HepG2 (cell line): ENCODE results near the gene MIF4GD. TPM values are rescaled to one million over a fixed set of nuclear protein-coding genes. Genes with fewer than 3 reads are reported as not detected.

ENCODE experiments used
- ATAC-seq: fragments of 200-7000 bp; cut with Tn5 transposase; 3 replicates; pipeline ENCODE4 v1.9.1; 2020; ENCODE audit warnings: mild to moderate bottlenecking, moderate library complexity
- BruUV-seq: library from RNA; stranded (reverse); fragments of 400-500 nt; replicated peaks from 2 replicates; lab custom pipeline; 2021; lab: Mats Ljungman, UMichigan
- CTCF ChIA-PET: fragments of 300-600 bp; formaldehyde crosslinking; extraction: SDS; loops from one replicate; lab custom pipeline; 2021; ENCODE audit warnings: low total read pairs, inconsistent platforms, low intra/inter-chr PET ratio; lab: Yijun Ruan, JAX
- POLR2A ChIA-PET: fragments of 350-600 bp; sonication (Branson Sonifier 250); formaldehyde crosslinking; loops from one replicate; lab custom pipeline; 2020; ENCODE audit warnings: antibody characterized with exemption, inconsistent platforms; lab: Yijun Ruan, JAX
- DNase-seq: peaks from one replicate; pipeline ENCODE4 v3.0.0-alpha.2; 2015; ENCODE audit warnings: low spot score
- FAIRE-seq: peaks from 3 replicates; lab custom pipeline; 2011; peaks lifted over from hg19 to GRCh38; lab: Jason Lieb, UNC
- H2AFZ ChIP-seq: one replicate; pipeline ENCODE4 v1.6.1; 2011; ENCODE audit warnings: low read length, inconsistent platforms
- H3K27ac ChIP-seq: fragments of 300-600 bp; 3 replicates; pipeline ENCODE4 v1.8.0; 2011; ENCODE audit warnings: mixed run types, mild to moderate bottlenecking, mixed read lengths, low read length, inconsistent platforms; ENCODE audit not compliant: insufficient read depth; ENCODE audit errors: extremely low read length
- H3K27me3 ChIP-seq, 2 experiments: fragments of 200-600 bp in 1 of 2; 2 replicates in 1 of 2; 3 replicates in 1 of 2; pipeline versions ENCODE4 v1.6.0 to v1.8.0; 2011; ENCODE audit warnings: low read length in 2 of 2, mild to moderate bottlenecking in 2 of 2, moderate library complexity in 2 of 2, inconsistent platforms in 1 of 2; ENCODE audit not compliant: insufficient read depth in 2 of 2, control insufficient read depth in 1 of 2
- H3K36me3 ChIP-seq, 2 experiments: fragments of 200-600 bp in 1 of 2; replicated peaks in 1 of 2; 2 replicates in 1 of 2; 3 replicates in 1 of 2; pipeline versions ENCODE4 v1.5.1 to v1.8.0; 2011; ENCODE audit warnings: low read length in 2 of 2, inconsistent platforms in 1 of 2; ENCODE audit not compliant: insufficient read depth in 2 of 2, control insufficient read depth in 1 of 2
- H3K4me1 ChIP-seq: 2 replicates; pipeline ENCODE4 v1.5.1; 2012; ENCODE audit warnings: low read length, inconsistent platforms; ENCODE audit not compliant: insufficient read depth
- H3K4me2 ChIP-seq: 2 replicates; pipeline ENCODE4 v1.6.0; 2011; ENCODE audit warnings: low read depth, low read length, inconsistent platforms
- H3K4me3 ChIP-seq, 3 experiments: fragments of 200-600 bp in 1 of 3; sonication (generic), shearing (Covaris generic) in 1 of 3; replicated peaks in 1 of 3; 2 replicates each; pipeline ENCODE4 v1.5.1; 2011 to 2016; ENCODE audit warnings: low read length in 3 of 3, inconsistent platforms in 2 of 3, low read depth in 2 of 3, mild to moderate bottlenecking in 2 of 3, control low read depth in 1 of 3, mixed read lengths in 1 of 3; ENCODE audit not compliant: insufficient read depth in 1 of 3
- H3K79me2 ChIP-seq: one replicate; pipeline ENCODE4 v1.6.1; 2011; ENCODE audit warnings: low read length, inconsistent platforms; ENCODE audit not compliant: insufficient read depth
- H3K9ac ChIP-seq: 2 replicates; pipeline ENCODE4 v1.6.0; 2011; ENCODE audit warnings: mild to moderate bottlenecking, low read depth, low read length, inconsistent platforms; ENCODE audit not compliant: insufficient read depth
- H3K9me3 ChIP-seq: 2 replicates; pipeline ENCODE4 v1.5.1; 2012; ENCODE audit warnings: mild to moderate bottlenecking, low read length
- H4K20me1 ChIP-seq: 2 replicates; pipeline ENCODE4 v1.6.0; 2011; ENCODE audit warnings: inconsistent platforms, mild to moderate bottlenecking, low read length, moderate library complexity; ENCODE audit not compliant: insufficient read depth
- BCL3 ChIP-seq: sonication (generic); formaldehyde crosslinking; IDR thresholded peaks from 2 replicates; pipeline ENCODE4 v1.5.1; 2020; ENCODE audit warnings: mild to moderate bottlenecking, missing genetic modification reagents, moderate library complexity
- REL ChIP-seq: sonication (generic); formaldehyde crosslinking; conservative IDR thresholded peaks from 2 replicates; pipeline ENCODE4 v1.8.0; 2022; ENCODE audit warnings: mild to moderate bottlenecking, missing genetic modification reagents, moderate library complexity
- SMARCE1 ChIP-seq: fragments of 450-650 bp; IDR thresholded peaks from 2 replicates; pipeline ENCODE4 v1.6.1; 2017; ENCODE audit warnings: borderline replicate concordance
- TBX3 ChIP-seq: fragments of 450-650 bp; IDR thresholded peaks from 2 replicates; pipeline ENCODE4 v1.6.1; 2017; ENCODE audit warnings: antibody characterized with exemption, mild to moderate bottlenecking, inconsistent platforms, borderline replicate concordance
- TRAFD1 ChIP-seq: sonication (generic); formaldehyde crosslinking; IDR thresholded peaks from 2 replicates; pipeline ENCODE4 v1.5.1; 2020; ENCODE audit warnings: missing genetic modification reagents, mild to moderate bottlenecking, borderline replicate concordance
- ZNF20 ChIP-seq: sonication (generic); formaldehyde crosslinking; IDR thresholded peaks from 2 replicates; pipeline ENCODE4 v1.4.0; 2020; ENCODE audit warnings: mild to moderate bottlenecking, moderate library complexity, missing genetic modification reagents
- ZNF24 ChIP-seq: fragments of 450-650 bp; IDR thresholded peaks from 2 replicates; pipeline ENCODE4 v1.6.1; 2017; ENCODE audit warnings: antibody characterized with exemption, mild to moderate bottlenecking
- ZNF343 ChIP-seq: sonication (generic); formaldehyde crosslinking; IDR thresholded peaks from 2 replicates; pipeline ENCODE4 v1.4.0; 2020; ENCODE audit warnings: mild to moderate bottlenecking, missing genetic modification reagents
- ZNF572 ChIP-seq: sonication (generic); formaldehyde crosslinking; IDR thresholded peaks from 2 replicates; pipeline ENCODE4 v1.5.1; 2020; ENCODE audit warnings: mild to moderate bottlenecking, missing genetic modification reagents
- ZNF589 ChIP-seq: sonication (generic); formaldehyde crosslinking; conservative IDR thresholded peaks from 2 replicates; pipeline ENCODE4 v1.8.0; 2022; ENCODE audit warnings: mild to moderate bottlenecking, moderate library complexity, missing genetic modification reagents
- ZNF639 ChIP-seq: conservative IDR thresholded peaks from 2 replicates; pipeline ENCODE4 v1.6.1; 2018; ENCODE audit warnings: missing genetic modification reagents
- ZNF672 ChIP-seq: sonication (generic); formaldehyde crosslinking; IDR thresholded peaks from 2 replicates; pipeline ENCODE4 v1.8.1; 2022; ENCODE audit warnings: missing genetic modification reagents
- ZNF850 ChIP-seq: sonication (generic); formaldehyde crosslinking; conservative IDR thresholded peaks from 2 replicates; pipeline ENCODE4 v1.9.0; 2021; ENCODE audit warnings: mild to moderate bottlenecking, missing genetic modification reagents
- WGBS: methylation state at CpG from one replicate; pipeline ENCODE4 v1.1.6; 2017; ENCODE audit warnings: low lambda C conversion rate; 5-methylcytosine and 5-hydroxymethylcytosine counted together
- in situ Hi-C: cut with HindIII; loops from 2 replicates; pipeline ENCODE4 v1.10.0; 2017; ENCODE audit warnings: low pct_unique_long_range_greater_than_20kb; ENCODE audit not compliant: extremely low pct_ligation_motif_present
- intact Hi-C: fragments of 100-400 bp; cut with micrococcal nuclease; formaldehyde crosslinking; loops from one replicate; pipeline ENCODE4 v1.10.0; 2022; ENCODE audit not compliant: unreplicated experiment
- polyA plus RNA-seq, 8 experiments: library from polyadenylated mRNA; depleted of rRNA in 3 of 8; stranded (reverse) in 7 of 8; unstranded in 1 of 8; fragments of >200 nt; fragmentation: Illumina TruSeq in 4 of 8; extraction: Trizol in 4 of 8; gene quantifications; 2 replicates each; pipeline versions ENCODE4 v1.2.1 to v1.2.3, GENCODE V29; 2011 to 2016; ENCODE audit warnings: low read depth in 4 of 8, missing spikeins in 1 of 8, mixed read lengths in 1 of 8; ENCODE audit not compliant: insufficient read depth in 1 of 8
- total RNA-seq, 5 experiments: library from RNA; depleted of rRNA; stranded (reverse); fragments of >200 nt; fragmentation: Illumina TruSeq; extraction: Trizol; gene quantifications; 2 replicates each; pipeline ENCODE4 v1.2.3, GENCODE V29; 2016; ENCODE audit warnings: low read depth in 1 of 5

Gene MIF4GD
- total and polyA plus RNA-seq, 2 of the 13 experiments (the other 11 are each of a cell fraction or from before 2014, with no cell fraction given): 14.0 to 28.0 TPM

DNA sequence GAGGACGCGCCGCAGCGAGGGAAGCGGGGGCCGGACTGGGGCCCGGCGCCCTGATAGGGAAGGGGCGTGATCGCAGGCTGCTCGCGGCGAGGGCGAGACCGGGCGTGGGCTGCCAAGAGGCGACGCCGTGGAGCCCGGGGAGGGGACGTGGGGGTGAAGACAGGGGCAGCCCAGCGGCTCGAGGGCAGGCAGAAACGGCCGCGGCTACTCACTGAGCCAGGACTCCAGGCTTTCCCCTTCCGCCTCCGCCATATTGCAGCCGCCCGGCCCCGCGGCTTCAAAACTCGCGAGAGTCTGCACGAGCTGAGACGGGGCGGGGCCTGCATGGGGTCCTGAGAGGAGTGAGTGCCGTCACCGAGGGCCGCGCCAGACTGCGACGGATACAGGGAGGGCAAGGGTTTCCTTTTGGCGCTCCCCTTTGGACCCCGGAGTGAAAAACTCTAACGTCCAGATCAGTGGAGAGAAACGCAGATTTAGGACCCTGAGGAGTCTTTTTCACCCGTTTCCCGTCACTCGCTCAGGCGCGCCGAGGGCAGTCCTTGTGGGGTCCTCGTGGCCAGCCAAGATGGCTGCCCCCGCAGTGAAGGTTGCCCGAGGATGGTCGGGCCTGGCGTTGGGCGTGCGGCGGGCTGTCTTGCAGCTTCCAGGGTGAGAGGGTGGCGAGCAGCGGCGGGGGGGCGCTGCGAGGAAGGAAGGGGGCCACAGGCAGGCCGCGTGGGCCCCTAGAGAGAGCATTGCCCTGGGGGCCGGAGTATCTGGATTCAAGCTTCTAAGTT, 9.5 kb downstream of the MIF4GD start, which contains the start of the genes GGA3 and MRPS7 (continued):
- TF ChIP-seq TBX3 (0 out of 2 replicates have a peak, but pooled peaks have one; percentile 9), ZNF24 (no peak), ZNF850 (CRISPR knock-in tag) (0 out of 2 replicates have a peak, but pooled peaks have one; percentile 45)

GRCh38 chr17:75260641-75261335, 10.2 kb downstream of the MIF4GD start:
- ChIA-PET POLR2A (interaction anchor here (0.6 to 3.7 kb wide), 21 partner anchors 10 to 519 kb away, joined by 3 to 93 read pairs (median 6); partner anchors contain the start of genes GRB2, MIF4GD, NUP85 and SLC25A19), CTCF (no interaction called here)
- Histone ChIP-seq H3K36me3 (peaks cover 8 to 16% of the 10 kb centered on the region in 2 experiments), H3K4me2 (peak overlapping the region; percentile 91), H3K9ac (peak overlapping the region; percentile 98), H3K27ac (peak overlapping the region; percentile 97), H2AFZ (no peak overlapping the region), H3K4me3 (peak overlapping the region; percentile 72 to 89 (median 77)), H3K9me3 (no peaks in the 10 kb centered on the region), H4K20me1 (no peaks in the 10 kb centered on the region), H3K4me1 (peaks cover 44% of the 10 kb centered on the region), H3K27me3 (no peaks in the 10 kb centered on the region; a peak in 1 of 5 replicates), H3K79me2 (peaks cover 60% of the 10 kb centered on the region)
- ATAC-seq (peak; percentile 41), FAIRE-seq (no peak), DNase-seq (no peak)
- TSS peak; percentile 81 for BruUV-seq
- intact Hi-C loops (no loop called here), in situ Hi-C loops (no loop called here)
- under 1% methylated on average over 24 of the region's 31 CpGs for WGBS
- TF ChIP-seq ZNF589 (peak; percentile 41; the same call in 1 of the 2 replicates), TRAFD1 (CRISPR knock-in tag) (0 out of 2 replicates have a peak, but pooled peaks have one; percentile 8), ZNF343 (CRISPR knock-in tag) (0 out of 2 replicates have a peak, but pooled peaks have one; percentile 34), BCL3 (CRISPR knock-in tag) (no peak), ZNF20 (CRISPR knock-in tag) (no peak), ZNF639 (CRISPR knock-in tag) (no peak), REL (CRISPR knock-in tag) (0 out of 2 replicates have a peak, but pooled peaks have one; percentile 33), SMARCE1 (no peak), ZNF572 (peak; percentile 93; the same call in 1 of the 2 replicates), ZNF672 (CRISPR knock-in tag) (no peak)
